Lower lobe of right lung (tissue), 2 donors: ENCODE measurements around the gene BAHCC1. TPM values are rescaled to one million over a fixed set of nuclear protein-coding genes. Genes with fewer than 3 reads are reported as not detected.

Experiments
- ATAC-seq, 2 donors: fragments of 200-7000 bp; cut with Tn5 transposase; one replicate each; pipeline ENCODE4 v1.9.1; 2020 to 2022; ENCODE audit warnings: mild to moderate bottlenecking in 2 of 2, moderate library complexity in 2 of 2
- DNase-seq: peaks from one replicate; pipeline ENCODE4 v3.0.0-alpha.2; 2020
- H3K27ac ChIP-seq: fragments of 200-600 bp; one replicate; pipeline ENCODE4 v1.8.0; 2022
- H3K27me3 ChIP-seq: fragments of 200-600 bp; one replicate; pipeline ENCODE4 v1.8.0; 2022; ENCODE audit warnings: low read depth
- H3K36me3 ChIP-seq: fragments of 200-600 bp; one replicate; pipeline ENCODE4 v1.8.0; 2022; ENCODE audit warnings: mild to moderate bottlenecking
- H3K4me1 ChIP-seq: fragments of 200-600 bp; one replicate; pipeline ENCODE4 v1.8.0; 2022
- H3K4me3 ChIP-seq: fragments of 200-600 bp; one replicate; pipeline ENCODE4 v1.8.0; 2022; ENCODE audit warnings: mild to moderate bottlenecking
- H3K9me3 ChIP-seq: fragments of 200-600 bp; one replicate; pipeline ENCODE4 v1.8.0; 2022
- intact Hi-C: fragments of 100-400 bp; cut with DNase I; formaldehyde crosslinking; loops from one replicate; pipeline ENCODE4 v1.11.0; 2022
- total RNA-seq: library from RNA; stranded (reverse); fragmentation: NEBNext Ultra II Directional; extraction: Animal tissue kit (Norgen Biotek cat#: 25700); gene quantifications from one replicate; pipeline ENCODE4 v1.2.1, GENCODE V29; 2021
- TF ChIP-seq, protein P1 (sequence below): fragments of 200-600 bp; IDR thresholded peaks from one replicate; pipeline ENCODE4 v1.8.0; 2022; ENCODE audit warnings: antibody characterized with exemption, mild to moderate bottlenecking
- donor health status: DM: no; HTN: yes; CAD: no; lungs with severe emphysema.

BAHCC1 gene
- total RNA-seq, 1 donor from 2014 or later = 19.9 TPM

DNA sequence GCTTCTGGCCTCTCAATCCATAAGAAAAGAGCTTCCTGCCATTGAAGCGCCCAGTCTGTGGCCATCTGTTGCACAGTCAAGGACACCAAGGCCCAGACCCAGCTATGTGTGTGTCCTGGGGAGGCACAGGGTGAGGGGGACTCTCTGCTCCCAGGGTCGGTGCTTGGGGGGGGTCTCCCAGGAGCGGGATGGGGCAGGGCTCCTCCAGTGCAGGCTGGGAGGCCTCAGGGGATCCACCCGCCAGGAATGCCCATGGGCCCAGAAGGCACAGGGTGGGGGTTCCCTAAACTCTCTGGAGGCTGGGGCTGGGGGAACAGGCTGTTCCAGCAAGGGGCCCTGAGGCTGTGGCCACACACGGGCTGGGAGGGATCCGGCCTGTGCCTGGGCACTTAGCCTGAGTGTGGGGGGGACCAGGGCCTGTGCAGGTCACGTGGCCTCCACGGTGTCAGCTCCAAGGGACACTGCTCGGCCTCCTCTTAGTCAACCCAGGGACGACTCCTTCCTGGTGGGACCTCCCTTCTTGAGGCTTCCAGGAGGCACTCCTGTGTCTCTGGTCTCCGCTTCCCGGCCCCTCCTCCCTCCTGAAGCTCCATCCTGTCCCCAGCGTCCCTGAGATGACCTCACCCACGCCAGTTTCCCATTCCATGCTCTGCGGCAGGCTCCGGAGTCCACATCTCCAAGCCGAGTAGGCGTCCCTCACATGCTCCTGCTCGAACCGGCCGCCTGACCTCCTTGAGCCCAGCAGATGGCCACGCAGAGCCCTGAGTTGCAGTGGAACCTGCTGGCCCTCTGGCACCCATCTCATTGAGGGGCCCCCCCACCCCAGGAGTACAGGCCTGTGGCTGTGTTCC, 23.1 kb upstream of the BAHCC1 start:
- Histone ChIP-seq H3K9me3 (no peaks in the 10 kb centered on the region), H3K4me3 (no peak overlapping the region), H3K4me1 (peaks cover 11% of the 10 kb centered on the region), H3K36me3 (no peaks in the 10 kb centered on the region), H3K27me3 (no peaks in the 10 kb centered on the region), H3K27ac (peak overlapping the region; percentile 33)
- ATAC-seq (peak; percentile 55 to 66), DNase-seq (peak; percentile 62)
- TF ChIP-seq, protein P1, sequence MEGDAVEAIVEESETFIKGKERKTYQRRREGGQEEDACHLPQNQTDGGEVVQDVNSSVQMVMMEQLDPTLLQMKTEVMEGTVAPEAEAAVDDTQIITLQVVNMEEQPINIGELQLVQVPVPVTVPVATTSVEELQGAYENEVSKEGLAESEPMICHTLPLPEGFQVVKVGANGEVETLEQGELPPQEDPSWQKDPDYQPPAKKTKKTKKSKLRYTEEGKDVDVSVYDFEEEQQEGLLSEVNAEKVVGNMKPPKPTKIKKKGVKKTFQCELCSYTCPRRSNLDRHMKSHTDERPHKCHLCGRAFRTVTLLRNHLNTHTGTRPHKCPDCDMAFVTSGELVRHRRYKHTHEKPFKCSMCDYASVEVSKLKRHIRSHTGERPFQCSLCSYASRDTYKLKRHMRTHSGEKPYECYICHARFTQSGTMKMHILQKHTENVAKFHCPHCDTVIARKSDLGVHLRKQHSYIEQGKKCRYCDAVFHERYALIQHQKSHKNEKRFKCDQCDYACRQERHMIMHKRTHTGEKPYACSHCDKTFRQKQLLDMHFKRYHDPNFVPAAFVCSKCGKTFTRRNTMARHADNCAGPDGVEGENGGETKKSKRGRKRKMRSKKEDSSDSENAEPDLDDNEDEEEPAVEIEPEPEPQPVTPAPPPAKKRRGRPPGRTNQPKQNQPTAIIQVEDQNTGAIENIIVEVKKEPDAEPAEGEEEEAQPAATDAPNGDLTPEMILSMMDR = peak; percentile 25
- intact Hi-C loops = no loop called here

DNA sequence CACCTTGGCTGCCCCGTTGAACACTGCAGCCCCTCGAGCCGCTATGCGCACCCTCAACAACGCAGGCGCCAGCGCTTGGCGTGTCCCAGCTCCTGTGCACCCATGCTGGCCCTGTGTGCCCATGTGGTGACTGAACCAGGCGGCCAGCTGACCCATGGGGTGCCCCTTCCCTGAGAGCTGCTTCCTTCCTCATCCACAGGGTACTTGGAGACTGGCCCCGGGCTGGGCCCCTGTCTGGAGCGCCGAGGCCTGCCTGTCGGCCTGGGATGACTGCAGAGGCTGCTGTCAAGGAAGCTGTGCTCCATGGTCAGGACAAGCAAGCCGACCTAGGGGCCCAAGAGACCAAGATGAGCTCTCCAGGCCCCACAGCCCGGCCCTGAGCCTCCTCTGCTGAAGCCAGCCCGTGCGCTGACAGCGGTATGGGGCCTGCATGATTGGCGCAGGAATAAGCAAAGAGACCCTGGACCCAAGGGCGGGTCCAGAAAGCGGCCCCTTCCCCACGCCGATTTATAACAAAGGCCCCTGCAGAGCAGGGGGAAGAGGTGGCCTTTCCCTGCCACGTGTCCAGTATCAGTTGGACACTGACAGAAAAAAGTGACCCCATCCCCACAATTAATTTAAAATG, 21.6 kb upstream of the BAHCC1 start:
- intact Hi-C loops = no loop called here
- H3K27ac ChIP-seq = no peak overlapping the region
- no peaks in the 10 kb centered on the region for H3K9me3 ChIP-seq
- peaks cover 11% of the 10 kb centered on the region for H3K4me1 ChIP-seq
- ATAC-seq = peak in 1 of 2 donors; percentile 36
- no peak for DNase-seq
- no peaks in the 10 kb centered on the region for H3K36me3 ChIP-seq
- TF ChIP-seq, protein P1 = no peak
- H3K4me3 ChIP-seq = no peak overlapping the region
- no peaks in the 10 kb centered on the region for H3K27me3 ChIP-seq

DNA sequence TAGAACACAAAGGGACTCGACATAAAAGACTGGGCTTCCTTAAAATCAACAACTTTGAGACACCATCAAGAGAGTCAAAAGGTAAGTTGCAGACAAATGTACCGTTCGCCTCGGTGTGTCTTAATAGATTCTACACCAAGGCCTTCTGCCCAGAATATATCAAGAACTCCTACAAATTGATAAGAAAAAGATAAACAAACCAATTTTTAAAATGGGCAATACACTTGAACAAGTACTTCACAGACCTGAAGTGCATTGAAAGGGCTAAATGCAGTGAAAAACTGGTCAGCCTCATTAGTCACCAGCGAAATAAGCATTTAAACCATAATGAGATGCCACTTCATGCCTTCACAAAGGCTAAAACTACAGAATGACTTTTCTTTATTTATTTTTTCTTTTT, 20.4 kb upstream of the BAHCC1 start:
- no peak for ATAC-seq
- intact Hi-C loops = no loop called here
- no peaks in the 10 kb centered on the region for H3K36me3 ChIP-seq
- TF ChIP-seq, protein P1 = no peak
- no peaks in the 10 kb centered on the region for H3K9me3 ChIP-seq
- H3K4me3 ChIP-seq = no peak overlapping the region
- DNase-seq = no peak
- no peak overlapping the region for H3K27ac ChIP-seq
- H3K4me1 ChIP-seq = peaks cover 11% of the 10 kb centered on the region
- H3K27me3 ChIP-seq = no peaks in the 10 kb centered on the region

DNA sequence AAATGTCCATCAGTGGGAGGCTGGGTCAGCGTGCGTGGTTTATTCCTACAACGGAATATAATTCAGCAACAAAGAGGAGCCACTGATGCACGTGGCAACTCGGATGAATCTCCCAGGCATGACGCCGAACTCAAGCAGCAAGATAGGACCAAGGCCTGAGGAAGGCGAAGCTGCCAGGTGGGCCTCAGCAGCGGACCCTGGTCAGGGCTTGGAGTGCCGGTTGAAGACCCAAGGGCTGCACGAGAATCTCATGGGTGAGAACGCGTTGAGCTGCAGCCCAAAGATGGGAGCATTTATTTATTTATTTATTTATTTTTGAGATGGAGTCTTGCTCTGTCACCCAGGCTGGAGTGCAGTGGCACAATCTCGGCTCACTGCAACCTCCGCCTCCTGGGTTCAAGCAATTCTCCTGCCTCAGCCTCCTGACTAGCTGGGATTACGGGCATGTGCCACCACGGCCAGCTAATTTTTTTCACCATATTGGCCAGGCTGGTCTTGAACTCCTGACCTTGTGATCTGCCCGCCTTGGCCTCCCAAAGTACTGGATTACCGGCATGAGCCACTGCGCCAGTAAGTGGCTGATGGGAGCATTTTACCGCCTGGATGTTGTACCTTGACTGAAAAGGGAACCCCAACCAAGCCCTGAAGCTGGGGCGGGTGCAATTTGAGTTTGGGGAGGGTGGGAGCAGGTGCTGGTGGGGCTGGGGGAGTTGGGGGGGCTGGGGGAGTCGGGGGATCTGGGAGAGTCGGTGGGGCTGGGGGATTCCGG, 18.1 kb upstream of the BAHCC1 start:
- no peak overlapping the region for H3K27ac ChIP-seq
- ATAC-seq = no peak
- TF ChIP-seq, protein P1 = no peak
- H3K27me3 ChIP-seq = no peaks in the 10 kb centered on the region
- no peaks in the 10 kb centered on the region for H3K36me3 ChIP-seq
- intact Hi-C loops = no loop called here
- no peak for DNase-seq
- H3K9me3 ChIP-seq = no peaks in the 10 kb centered on the region
- peaks cover 11% of the 10 kb centered on the region for H3K4me1 ChIP-seq
- no peak overlapping the region for H3K4me3 ChIP-seq

DNA sequence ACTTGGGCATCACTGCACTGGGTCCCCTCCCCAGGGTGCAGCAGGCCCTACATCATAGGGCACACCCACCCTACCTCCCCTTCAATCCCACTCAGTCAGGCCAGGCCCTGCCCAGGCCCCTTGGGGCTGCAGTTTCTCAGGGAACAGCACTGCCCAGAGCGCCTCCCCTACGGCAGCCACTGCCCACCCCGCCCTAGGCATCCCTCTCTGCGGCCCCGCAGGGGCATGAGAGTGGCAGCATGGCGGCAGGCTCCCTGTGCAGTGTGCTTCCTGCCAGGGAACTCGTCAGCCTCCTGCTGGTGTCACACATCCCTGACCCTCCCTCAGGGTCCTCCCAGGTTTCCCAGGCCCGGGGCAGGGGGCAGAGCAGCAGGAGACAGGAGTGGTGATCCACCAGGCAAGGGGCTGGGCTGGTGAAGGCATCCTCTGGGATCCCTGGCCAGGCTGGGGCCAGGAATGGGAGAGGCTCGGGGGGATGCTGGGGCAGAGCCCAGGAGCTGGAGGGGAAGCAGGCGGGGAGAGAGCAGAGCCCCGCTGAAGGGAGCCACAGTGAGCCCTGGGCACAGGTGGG, 16.2 kb upstream of the BAHCC1 start:
- H3K27ac ChIP-seq = no peak overlapping the region
- H3K27me3 ChIP-seq = no peaks in the 10 kb centered on the region
- no peaks in the 10 kb centered on the region for H3K4me1 ChIP-seq
- H3K4me3 ChIP-seq = no peak overlapping the region
- H3K9me3 ChIP-seq = no peaks in the 10 kb centered on the region
- no peaks in the 10 kb centered on the region for H3K36me3 ChIP-seq
- TF ChIP-seq, protein P1 = no peak
- ATAC-seq (peak; percentile 3 to 7), DNase-seq (no peak)
- intact Hi-C loops = no loop called here
